ENCODE measurements around the gene GPR50.
A peak's percentile ranks its signal among the peaks of the same experiment; 100 is the strongest.

The GPR50 gene

GRCh38 chrX:151176231-151176750, at the start of gene GPR50:
GPR50 (plus strand) TSS chrX:151176584; CDS start chrX:151176722, 138 bp downstream.
- no peak for DNase-seq (ENCODE audit: low spot score)
- Histone ChIP-seq H3K4me3 (peak within 1 kb of the TSS; percentile 52), H3K27ac (no peak within 1 kb of the TSS)
- TF ChIP-seq, protein P1, sequence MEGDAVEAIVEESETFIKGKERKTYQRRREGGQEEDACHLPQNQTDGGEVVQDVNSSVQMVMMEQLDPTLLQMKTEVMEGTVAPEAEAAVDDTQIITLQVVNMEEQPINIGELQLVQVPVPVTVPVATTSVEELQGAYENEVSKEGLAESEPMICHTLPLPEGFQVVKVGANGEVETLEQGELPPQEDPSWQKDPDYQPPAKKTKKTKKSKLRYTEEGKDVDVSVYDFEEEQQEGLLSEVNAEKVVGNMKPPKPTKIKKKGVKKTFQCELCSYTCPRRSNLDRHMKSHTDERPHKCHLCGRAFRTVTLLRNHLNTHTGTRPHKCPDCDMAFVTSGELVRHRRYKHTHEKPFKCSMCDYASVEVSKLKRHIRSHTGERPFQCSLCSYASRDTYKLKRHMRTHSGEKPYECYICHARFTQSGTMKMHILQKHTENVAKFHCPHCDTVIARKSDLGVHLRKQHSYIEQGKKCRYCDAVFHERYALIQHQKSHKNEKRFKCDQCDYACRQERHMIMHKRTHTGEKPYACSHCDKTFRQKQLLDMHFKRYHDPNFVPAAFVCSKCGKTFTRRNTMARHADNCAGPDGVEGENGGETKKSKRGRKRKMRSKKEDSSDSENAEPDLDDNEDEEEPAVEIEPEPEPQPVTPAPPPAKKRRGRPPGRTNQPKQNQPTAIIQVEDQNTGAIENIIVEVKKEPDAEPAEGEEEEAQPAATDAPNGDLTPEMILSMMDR (IDR thresholded peaks at IDR 0.05): no peak

DNA sequence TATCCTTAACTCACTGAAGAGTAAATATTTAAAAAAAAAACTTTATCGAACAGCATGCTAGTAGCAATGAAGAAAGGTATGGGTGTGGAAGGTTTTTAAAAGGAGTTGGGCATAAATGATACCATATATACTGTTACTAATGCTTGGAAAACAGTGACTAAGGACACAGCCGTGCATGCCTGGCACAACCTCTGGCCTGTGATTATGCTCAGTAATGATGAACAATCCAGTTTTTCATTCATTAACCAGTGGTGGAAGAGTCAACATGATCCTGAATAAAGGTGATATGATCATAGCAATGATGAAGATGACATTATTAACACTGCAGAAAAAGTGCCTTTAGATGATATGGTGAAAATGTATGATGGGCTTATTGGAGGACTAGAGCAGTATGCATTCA, 43.9 kb upstream of the GPR50 start:
- H3K27ac ChIP-seq: no peak overlapping the region
- TF ChIP-seq, protein P1 (IDR thresholded peaks at IDR 0.05): no peak
- no peak overlapping the region for H3K4me3 ChIP-seq
- DNase-seq (ENCODE audit: low spot score): no peak

DNA sequence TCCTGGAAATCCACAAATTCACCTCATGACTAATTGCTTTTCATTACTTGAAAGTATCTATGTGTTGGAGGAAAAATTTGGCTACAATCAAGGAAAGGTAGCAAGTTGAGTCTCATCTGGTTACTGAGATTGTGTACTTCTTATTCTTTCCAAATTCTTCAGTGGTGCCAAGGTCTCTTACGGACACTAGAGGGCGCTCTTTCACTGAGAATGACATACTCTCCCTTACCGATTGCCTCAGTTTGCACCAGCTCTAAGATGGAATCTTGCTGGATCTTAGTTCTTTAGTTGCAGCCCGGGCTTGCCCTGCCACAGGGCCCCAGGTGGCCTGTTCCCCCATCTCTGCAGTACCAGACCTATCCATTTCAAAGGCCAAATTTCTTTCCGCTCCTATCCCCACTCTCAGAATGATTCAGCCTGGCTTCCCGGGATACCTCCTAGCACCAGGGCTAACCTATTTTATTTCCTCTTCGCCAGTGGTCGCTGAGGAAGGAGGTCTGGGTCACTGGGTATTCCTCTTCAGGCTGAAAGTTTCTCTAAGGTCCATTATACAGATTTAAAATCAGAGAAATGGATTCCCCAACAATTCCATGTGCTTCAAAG, 24.6 kb upstream of the GPR50 start:
- TF ChIP-seq, protein P1 (IDR thresholded peaks at IDR 0.05): peak; percentile 35
- Histone ChIP-seq H3K27ac (no peak overlapping the region), H3K4me3 (no peak overlapping the region)
- DNase-seq (ENCODE audit: low spot score): no peak

- DNase-seq (ENCODE audit: low spot score): no peak
- Histone ChIP-seq H3K27ac (no peak overlapping the region), H3K4me3 (no peak overlapping the region)
- TF ChIP-seq, protein P1 (IDR thresholded peaks at IDR 0.05): no peak
These were observed 23.3 kb upstream of the GPR50 start for GRCh38 chrX:151153086-151153485.

DNA sequence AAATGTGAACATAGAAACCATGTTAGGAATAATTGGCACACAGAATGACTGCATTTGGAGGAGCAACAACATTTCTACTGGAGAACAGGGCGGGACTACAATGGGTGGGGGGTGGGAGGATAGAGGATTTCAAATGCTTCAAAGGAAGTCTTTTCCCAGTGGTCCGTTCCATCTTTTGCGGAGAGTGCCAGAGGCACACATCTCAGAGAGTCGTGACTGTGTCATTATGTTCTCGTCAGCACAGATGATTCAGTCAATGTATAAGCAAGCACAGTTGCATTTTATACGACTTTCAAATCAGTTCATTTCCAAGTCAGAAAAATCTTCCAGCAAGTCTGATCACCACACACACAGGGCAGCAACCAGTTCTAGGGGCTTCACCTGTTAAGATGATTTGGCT, 22.7 kb upstream of the GPR50 start:
- Histone ChIP-seq H3K4me3 (no peak overlapping the region), H3K27ac (no peak overlapping the region)
- DNase-seq (ENCODE audit: low spot score): no peak
- TF ChIP-seq, protein P1 (IDR thresholded peaks at IDR 0.05): no peak

DNA sequence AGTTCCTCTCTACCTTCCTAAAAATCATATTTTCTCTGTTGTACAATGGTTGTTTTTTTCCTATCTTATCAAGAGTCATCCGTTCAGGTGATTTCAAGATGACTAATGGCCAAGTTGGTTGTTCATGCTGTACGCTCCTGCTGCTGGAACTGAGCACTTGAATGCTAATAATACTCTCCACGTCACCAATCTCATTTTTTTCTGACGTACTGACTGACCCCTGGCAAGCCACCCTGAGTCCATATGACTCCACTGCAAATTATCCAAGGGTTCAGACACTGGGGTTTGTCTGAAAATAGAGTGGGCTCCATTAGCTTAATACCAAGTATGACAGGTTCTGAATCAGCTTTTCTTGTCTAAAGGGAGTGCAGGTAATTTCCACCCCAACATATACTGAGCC, 21.1 kb upstream of the GPR50 start:
- TF ChIP-seq, protein P1 (IDR thresholded peaks at IDR 0.05): no peak
- DNase-seq (ENCODE audit: low spot score): no peak
- Histone ChIP-seq H3K4me3 (no peak overlapping the region), H3K27ac (no peak overlapping the region)

DNA sequence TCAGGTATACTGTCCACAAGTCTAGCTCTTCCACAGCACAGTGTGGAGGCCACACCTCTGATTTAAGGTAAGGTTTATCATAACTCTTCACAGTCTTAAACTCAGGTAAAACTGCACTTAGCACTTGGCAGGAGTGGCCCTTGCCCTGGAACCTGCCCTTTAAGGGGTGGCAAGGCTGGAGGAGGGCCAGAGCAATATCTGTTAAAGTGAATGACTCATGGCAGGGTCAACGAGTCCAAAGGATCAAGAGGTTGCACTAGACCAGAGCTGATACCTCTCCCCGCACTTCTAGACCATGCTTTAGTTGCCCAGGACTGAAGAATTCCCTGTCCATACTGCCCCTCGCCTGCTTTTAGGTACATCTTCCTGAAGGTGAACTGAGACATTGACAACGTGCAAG, 14.7 kb upstream of the GPR50 start:
- Histone ChIP-seq H3K27ac (no peak overlapping the region), H3K4me3 (no peak overlapping the region)
- TF ChIP-seq, protein P1 (IDR thresholded peaks at IDR 0.05): no peak
- DNase-seq (ENCODE audit: low spot score): no peak

Data from coronary artery (tissue), 2 donors.